ENCODE data around the gene FAM180B.
A peak's percentile ranks its signal among the peaks of the same experiment; 100 is the strongest.

The FAM180B gene

GRCh38 chr11:47560426-47560825 is 26.1 kb upstream of the FAM180B start:
- TF ChIP-seq YY1 (IDR thresholded peaks at IDR 0.05; ENCODE audit: low read depth) (no peak), RAD21 (IDR thresholded peaks at IDR 0.05; ENCODE audit: low read depth) (no peak), MAX (IDR thresholded peaks at IDR 0.05) (no peak), NFIC (IDR thresholded peaks at IDR 0.05) (no peak), USF1 (IDR thresholded peaks at IDR 0.05) (no peak)

- no peak for TF ChIP-seq YY1 (IDR thresholded peaks at IDR 0.05; ENCODE audit: low read depth)
- TF ChIP-seq ZBTB7A (IDR thresholded peaks at IDR 0.05; ENCODE audit: low read depth), result 0 out of 2 replicates have a peak, but pooled peaks have one; percentile 27
- TF ChIP-seq FOXM1 (IDR thresholded peaks at IDR 0.05; ENCODE audit: borderline replicate concordance, low read depth), result no peak
- TF ChIP-seq EP300 (IDR thresholded peaks at IDR 0.05; ENCODE audit: borderline replicate concordance), result no peak
- no peak for TF ChIP-seq CREB1 (IDR thresholded peaks at IDR 0.05; ENCODE audit: low read depth)
- no peak for TF ChIP-seq EGR1 (IDR thresholded peaks at IDR 0.05)
- no peak for TF ChIP-seq TEAD4 (IDR thresholded peaks at IDR 0.05)
Measured at GRCh38 chr11:47564933-47565339, 21.5 kb upstream of the FAM180B start.

- TF ChIP-seq MAX (IDR thresholded peaks at IDR 0.05) (peak; percentile 96), CEBPB (IDR thresholded peaks at IDR 0.05) (no peak), NFIC (IDR thresholded peaks at IDR 0.05) (no peak), EP300 (IDR thresholded peaks at IDR 0.05; ENCODE audit: borderline replicate concordance) (0 out of 2 replicates have a peak, but pooled peaks have one; percentile 14), RAD21 (IDR thresholded peaks at IDR 0.05; ENCODE audit: low read depth) (no peak), ZBTB7A (IDR thresholded peaks at IDR 0.05; ENCODE audit: low read depth) (peak; percentile 48; the same call in 1 of the 2 replicates), TCF12 (IDR thresholded peaks at IDR 0.05; ENCODE audit: low read depth) (no peak), CREB1 (IDR thresholded peaks at IDR 0.05; ENCODE audit: low read depth) (no peak), YY1 (IDR thresholded peaks at IDR 0.05; ENCODE audit: low read depth) (peak; percentile 87), USF1 (IDR thresholded peaks at IDR 0.05) (peak; percentile 2; the same call in 1 of the 2 replicates), EGR1 (IDR thresholded peaks at IDR 0.05) (no peak), TAF1 (IDR thresholded peaks at IDR 0.05; ENCODE audit: low read depth) (peak; percentile 64; the same call in 1 of the 2 replicates), REST (IDR thresholded peaks at IDR 0.05; ENCODE audit: low read depth) (no peak), TEAD4 (IDR thresholded peaks at IDR 0.05) (no peak), FOXM1 (IDR thresholded peaks at IDR 0.05; ENCODE audit: borderline replicate concordance, low read depth) (no peak)
Measured at GRCh38 chr11:47565340-47566148, 20.9 kb upstream of the FAM180B start, which contains the start of gene PTPMT1. TSS of gene PTPMT1 (plus strand) at chr11:47565599. CDS start at chr11:47565623, 24 bp downstream.

- TF ChIP-seq USF1 (IDR thresholded peaks at IDR 0.05) (no peak), TEAD4 (IDR thresholded peaks at IDR 0.05) (0 out of 2 replicates have a peak, but pooled peaks have one; percentile 28)
Measured at GRCh38 chr11:47566149-47566698, 20.3 kb upstream of the FAM180B start.

- TF ChIP-seq TEAD4 (IDR thresholded peaks at IDR 0.05), result no peak
- TF ChIP-seq CEBPB (IDR thresholded peaks at IDR 0.05), result no peak
Measured at GRCh38 chr11:47569646-47570045, 16.8 kb upstream of the FAM180B start.

GRCh38 chr11:47570651-47571356 is 15.7 kb upstream of the FAM180B start:
- TF ChIP-seq FOXM1 (IDR thresholded peaks at IDR 0.05; ENCODE audit: borderline replicate concordance, low read depth) (no peak), NFIC (IDR thresholded peaks at IDR 0.05) (no peak), CEBPB (IDR thresholded peaks at IDR 0.05) (no peak), EP300 (IDR thresholded peaks at IDR 0.05; ENCODE audit: borderline replicate concordance) (no peak), TCF12 (IDR thresholded peaks at IDR 0.05; ENCODE audit: low read depth) (no peak)

- no peak for TF ChIP-seq NFIC (IDR thresholded peaks at IDR 0.05)
- TF ChIP-seq ZBTB7A (IDR thresholded peaks at IDR 0.05; ENCODE audit: low read depth), result no peak
- no peak for TF ChIP-seq EP300 (IDR thresholded peaks at IDR 0.05; ENCODE audit: borderline replicate concordance)
- no peak for TF ChIP-seq EGR1 (IDR thresholded peaks at IDR 0.05)
- no peak for TF ChIP-seq FOXM1 (IDR thresholded peaks at IDR 0.05; ENCODE audit: borderline replicate concordance, low read depth)
- no peak for TF ChIP-seq RAD21 (IDR thresholded peaks at IDR 0.05; ENCODE audit: low read depth)
- TF ChIP-seq MAX (IDR thresholded peaks at IDR 0.05), result no peak
- no peak for TF ChIP-seq YY1 (IDR thresholded peaks at IDR 0.05; ENCODE audit: low read depth)
- TF ChIP-seq TCF12 (IDR thresholded peaks at IDR 0.05; ENCODE audit: low read depth), result no peak
- no peak for TF ChIP-seq CEBPB (IDR thresholded peaks at IDR 0.05)
- no peak for TF ChIP-seq USF1 (IDR thresholded peaks at IDR 0.05)
- TF ChIP-seq TAF1 (IDR thresholded peaks at IDR 0.05; ENCODE audit: low read depth), result no peak
- TF ChIP-seq TEAD4 (IDR thresholded peaks at IDR 0.05), result no peak
Measured at GRCh38 chr11:47571357-47571729, 15.1 kb upstream of the FAM180B start.
